Activated CD4-positive, alpha-beta T cell treated with anti-CD3 and anti-CD28 coated beads, Interleukin-2, amount 50 U/mL, for 1 hour (primary cell): Measurements from ENCODE around the gene FLNB.

Experiments used
- DNase-seq: peaks from one replicate; pipeline ENCODE4 v3.0.0-alpha.2; 2020

The FLNB gene, protein sequence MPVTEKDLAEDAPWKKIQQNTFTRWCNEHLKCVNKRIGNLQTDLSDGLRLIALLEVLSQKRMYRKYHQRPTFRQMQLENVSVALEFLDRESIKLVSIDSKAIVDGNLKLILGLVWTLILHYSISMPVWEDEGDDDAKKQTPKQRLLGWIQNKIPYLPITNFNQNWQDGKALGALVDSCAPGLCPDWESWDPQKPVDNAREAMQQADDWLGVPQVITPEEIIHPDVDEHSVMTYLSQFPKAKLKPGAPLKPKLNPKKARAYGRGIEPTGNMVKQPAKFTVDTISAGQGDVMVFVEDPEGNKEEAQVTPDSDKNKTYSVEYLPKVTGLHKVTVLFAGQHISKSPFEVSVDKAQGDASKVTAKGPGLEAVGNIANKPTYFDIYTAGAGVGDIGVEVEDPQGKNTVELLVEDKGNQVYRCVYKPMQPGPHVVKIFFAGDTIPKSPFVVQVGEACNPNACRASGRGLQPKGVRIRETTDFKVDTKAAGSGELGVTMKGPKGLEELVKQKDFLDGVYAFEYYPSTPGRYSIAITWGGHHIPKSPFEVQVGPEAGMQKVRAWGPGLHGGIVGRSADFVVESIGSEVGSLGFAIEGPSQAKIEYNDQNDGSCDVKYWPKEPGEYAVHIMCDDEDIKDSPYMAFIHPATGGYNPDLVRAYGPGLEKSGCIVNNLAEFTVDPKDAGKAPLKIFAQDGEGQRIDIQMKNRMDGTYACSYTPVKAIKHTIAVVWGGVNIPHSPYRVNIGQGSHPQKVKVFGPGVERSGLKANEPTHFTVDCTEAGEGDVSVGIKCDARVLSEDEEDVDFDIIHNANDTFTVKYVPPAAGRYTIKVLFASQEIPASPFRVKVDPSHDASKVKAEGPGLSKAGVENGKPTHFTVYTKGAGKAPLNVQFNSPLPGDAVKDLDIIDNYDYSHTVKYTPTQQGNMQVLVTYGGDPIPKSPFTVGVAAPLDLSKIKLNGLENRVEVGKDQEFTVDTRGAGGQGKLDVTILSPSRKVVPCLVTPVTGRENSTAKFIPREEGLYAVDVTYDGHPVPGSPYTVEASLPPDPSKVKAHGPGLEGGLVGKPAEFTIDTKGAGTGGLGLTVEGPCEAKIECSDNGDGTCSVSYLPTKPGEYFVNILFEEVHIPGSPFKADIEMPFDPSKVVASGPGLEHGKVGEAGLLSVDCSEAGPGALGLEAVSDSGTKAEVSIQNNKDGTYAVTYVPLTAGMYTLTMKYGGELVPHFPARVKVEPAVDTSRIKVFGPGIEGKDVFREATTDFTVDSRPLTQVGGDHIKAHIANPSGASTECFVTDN (N-terminal part only)

DNA sequence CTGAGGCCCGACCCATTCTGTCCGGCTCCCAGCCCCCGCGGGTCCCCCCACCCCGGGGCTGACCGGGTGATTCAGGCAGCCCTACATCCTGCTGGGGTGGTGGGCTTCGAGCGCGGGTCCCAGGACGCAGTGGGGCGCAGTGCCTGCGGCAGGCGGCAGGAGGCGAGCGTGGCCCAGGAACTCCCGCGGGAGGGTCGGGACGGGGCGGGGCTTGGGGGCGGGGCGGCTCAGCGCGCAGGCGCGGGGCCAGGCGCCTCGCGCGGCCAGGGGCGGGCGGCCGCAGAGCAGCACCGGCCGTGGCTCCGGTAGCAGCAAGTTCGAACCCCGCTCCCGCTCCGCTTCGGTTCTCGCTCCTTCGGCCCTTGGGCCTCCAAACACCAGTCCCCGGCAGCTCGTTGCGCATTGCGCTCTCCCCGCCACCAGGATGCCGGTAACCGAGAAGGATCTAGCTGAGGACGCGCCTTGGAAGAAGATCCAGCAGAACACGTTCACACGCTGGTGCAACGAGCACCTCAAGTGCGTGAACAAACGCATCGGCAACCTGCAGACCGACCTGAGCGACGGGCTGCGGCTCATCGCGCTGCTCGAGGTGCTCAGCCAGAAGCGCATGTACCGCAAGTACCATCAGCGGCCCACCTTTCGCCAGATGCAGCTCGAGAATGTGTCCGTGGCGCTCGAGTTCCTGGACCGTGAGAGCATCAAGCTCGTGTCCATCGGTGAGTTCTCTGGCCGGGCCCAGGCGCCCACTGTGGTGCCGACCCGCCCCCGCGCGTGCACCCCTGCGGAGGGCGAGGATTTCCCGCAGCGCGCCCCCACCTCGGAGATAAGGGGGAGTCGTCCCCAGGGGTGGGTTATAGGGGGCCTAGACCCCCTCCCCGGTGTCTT lies at the start of gene FLNB:
FLNB (plus strand) TSS at position 282 of the 885 bp plus-strand sequence; CDS start at position 425, 143 bp downstream.
- peak; percentile 78 for DNase-seq

DNA sequence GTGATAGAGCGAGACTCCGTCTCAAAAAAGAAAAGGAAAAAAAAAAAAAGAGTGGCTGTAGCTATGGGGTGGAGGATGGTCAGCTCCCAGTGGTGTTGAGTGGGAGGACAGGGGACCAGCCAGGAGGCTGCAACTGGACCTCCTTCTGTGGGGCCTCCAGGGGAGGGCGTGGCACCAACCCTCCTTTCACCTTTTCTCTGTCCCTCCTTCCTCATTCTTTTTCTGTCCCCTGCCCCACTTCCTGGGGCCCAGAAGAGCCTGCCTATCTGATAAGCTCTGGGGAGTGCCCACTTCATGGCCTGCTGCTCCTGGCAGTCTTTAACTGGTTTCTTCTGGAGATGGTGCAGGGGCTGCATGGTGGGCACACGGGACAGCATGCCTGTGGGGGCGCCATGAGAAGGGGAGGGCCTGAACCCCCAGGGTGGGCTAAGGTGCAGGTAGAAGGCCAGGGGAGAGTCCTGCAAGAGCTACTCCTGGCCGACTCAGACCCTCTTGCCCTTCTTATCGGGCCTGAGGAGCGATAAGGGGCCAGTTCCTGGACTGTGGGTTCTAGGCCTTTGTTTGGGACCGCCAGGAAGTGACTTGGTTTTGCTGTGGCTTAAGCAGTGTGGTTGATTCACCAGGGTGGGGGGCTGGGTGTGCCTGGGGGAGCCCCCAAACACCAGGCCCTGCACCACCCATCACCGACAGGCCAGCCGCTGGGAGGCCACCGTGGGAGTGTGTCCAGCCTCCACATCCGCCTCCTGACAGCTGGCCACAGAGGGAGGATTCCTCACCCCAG lies 49.4 kb upstream of the FLNB start:
- DNase-seq, result no peak

DNA sequence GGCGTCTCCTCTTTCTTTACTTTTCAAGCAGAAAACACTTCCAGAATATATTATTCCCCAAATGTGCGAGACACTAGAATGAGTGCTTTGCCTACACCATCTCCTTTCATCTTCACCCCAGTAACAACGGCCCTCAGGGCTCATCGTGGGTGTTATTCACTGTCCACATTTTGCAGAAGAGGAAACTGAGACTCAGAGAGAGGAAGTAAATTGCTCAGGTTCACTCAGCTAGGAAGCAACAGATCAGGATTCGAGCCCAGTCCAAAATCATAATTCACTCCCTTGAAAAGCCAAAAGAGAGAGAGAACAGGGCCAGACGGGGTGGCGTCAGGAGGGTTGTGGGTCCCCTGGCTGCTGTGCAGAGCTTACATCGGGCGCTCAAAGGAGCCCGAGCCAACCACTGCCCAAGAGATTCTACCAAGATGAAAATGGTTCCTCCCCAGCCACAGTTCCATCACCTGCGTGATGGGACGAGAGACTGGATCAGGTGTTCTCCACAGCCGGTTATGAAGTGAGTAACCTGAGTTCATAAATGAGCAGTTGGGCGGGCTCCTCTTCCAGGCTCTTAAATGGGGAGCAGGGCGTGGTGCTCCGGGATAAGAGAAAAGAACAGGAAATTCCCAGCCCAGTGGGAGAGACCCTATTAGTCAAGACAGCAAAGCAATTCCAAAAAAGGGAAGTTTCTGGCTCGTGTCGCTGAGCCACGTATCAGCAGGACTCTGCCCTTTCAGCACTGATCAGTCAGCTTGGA lies 48.6 kb upstream of the FLNB start:
- DNase-seq, result no peak

DNA sequence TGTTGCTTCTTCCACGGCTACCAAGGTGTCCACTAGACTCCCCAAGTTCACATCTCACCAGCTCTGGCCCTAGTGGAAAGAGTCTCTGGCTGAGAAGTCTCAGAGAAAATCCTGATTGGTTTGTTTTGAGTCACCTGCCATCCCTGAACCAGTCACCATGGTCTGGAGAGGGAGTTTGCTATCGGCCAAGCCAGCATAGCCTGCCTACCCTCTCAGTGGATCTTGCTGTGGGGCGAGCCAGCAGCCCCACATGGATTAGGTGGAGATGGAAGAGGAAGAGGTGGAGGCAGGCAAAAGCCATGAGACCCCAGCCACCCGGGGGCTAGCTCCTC lies 48.1 kb upstream of the FLNB start:
- DNase-seq, result no peak

GRCh38 chr3:57961177-57961827 lies 46.9 kb upstream of the FLNB start:
- DNase-seq, result no peak

DNA sequence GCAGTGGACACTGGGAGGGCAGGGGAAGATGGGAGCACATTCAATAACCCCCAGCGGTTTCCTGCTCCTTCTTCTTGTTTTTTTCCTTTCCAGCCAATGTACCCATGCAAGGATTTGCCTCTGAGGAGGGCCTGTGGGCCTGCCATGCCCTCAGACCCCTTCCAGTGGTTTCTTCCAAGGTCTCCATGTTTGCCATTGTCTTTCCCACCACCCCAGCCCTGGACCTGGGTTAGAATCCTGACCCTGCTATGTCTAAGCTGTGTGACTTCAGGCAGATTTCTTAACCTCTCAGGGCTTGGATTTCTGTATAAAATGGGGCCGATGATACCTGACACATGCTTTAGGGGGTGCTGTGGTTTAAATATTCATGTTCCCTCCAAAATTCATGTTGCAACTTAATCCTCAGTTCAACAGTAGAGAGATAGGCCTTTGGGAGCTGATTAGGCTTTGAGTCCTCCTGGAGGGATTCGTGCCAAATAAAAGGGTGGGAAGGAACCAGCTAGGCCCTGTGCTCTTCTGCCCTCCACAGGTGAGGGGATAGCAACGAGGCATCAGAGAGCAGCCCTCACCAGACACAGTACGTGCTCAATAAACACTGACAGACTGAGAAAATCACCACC lies 46.3 kb upstream of the FLNB start:
- DNase-seq, result no peak

GRCh38 chr3:57962448-57962834 lies 45.8 kb upstream of the FLNB start:
- DNase-seq, result no peak

GRCh38 chr3:57963811-57964346 lies 44.3 kb upstream of the FLNB start:
- DNase-seq, result no peak

DNA sequence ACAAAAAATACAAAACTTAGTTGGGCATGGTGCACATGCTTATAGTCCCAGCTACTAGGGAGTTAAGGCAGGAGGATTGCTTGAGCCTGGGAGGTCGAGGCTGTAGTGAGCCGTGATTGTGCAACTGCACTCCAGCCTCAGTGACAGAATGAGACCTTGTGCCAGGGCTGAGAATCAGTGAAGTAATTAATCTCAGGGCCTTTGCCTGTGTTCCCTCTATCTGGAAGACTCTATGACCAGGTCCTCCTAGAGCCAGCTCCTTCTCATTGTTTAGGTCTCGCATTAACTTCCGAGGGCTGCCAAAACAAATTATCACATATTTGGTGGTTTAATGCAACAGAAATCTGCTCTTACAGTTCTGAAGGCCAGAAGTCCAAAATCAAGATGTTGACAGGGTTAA lies 41.4 kb upstream of the FLNB start:
- no peak for DNase-seq

GRCh38 chr3:57967590-57967989 lies 40.6 kb upstream of the FLNB start:
- DNase-seq, result peak; percentile 8

- DNase-seq, result no peak
Observed at GRCh38 chr3:57968501-57968900, 39.7 kb upstream of the FLNB start.

GRCh38 chr3:57971975-57972374 lies 36.2 kb upstream of the FLNB start:
- no peak for DNase-seq

DNA sequence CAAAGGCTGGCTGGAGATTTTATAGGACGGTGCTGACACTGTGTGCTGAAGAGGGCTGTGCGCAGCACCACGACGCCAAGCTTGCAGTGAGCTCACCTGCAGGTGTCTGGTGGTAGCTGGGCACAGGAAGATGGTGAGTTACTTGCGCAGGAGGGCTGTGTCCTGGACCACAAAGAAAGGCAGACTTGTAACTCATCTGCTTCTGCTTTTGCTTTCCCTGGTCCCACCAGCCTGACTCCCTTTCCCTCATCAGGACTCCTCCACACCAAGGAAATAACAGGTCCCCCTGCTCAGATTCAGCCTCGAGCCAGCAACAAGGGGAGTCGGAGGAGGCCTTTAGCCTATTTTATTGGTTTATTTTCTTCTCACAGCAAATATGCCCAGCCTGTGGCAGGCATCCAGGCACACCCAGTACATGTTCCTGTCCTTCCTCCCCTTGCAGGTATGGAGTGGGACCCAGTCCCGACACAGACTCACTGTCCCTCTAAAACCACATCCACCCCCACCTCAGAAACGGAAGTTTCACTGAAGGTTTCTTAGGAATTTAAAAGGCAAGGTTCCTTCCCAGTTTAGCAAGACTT lies 35.6 kb upstream of the FLNB start:
- DNase-seq, result no peak

- no peak for DNase-seq
Observed at GRCh38 chr3:57973715-57974477, 34.3 kb upstream of the FLNB start.

DNA sequence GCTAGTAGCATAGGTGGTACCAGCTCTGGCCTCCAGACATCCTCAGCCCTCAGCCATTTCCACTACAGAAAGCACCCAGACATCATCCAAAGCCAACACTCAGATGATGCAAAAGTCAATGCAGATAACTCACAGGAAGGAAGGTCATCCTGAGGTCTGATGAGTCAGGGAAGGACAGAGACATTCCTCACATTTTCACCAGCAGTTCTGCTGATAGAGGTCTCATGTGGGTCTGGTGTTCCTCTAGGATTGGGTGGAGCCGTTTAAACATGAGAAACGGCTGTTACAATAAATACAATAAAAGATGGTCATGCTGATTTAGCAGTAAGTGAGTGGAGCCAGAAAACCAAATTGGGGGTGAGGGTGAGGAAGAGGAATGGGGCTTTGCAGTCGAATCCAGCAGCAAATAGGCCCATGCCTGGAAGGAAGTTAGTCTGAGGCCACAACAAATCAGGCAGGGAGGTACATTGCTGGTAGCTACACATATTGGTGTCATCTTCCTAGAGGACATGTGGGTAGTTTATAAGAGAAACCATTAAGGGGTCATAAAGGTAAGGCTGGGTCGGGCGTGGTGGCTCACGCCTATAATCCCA lies 33.3 kb upstream of the FLNB start:
- DNase-seq, result no peak

GRCh38 chr3:57977818-57978235 lies 30.4 kb upstream of the FLNB start:
- DNase-seq, result no peak

GRCh38 chr3:57978316-57978715 lies 29.9 kb upstream of the FLNB start:
- no peak for DNase-seq

GRCh38 chr3:57980416-57980815 lies 27.8 kb upstream of the FLNB start:
- DNase-seq, result no peak
